Measurements from ENCODE around the gene SLC22A5.

The SLC22A5 gene

DNA sequence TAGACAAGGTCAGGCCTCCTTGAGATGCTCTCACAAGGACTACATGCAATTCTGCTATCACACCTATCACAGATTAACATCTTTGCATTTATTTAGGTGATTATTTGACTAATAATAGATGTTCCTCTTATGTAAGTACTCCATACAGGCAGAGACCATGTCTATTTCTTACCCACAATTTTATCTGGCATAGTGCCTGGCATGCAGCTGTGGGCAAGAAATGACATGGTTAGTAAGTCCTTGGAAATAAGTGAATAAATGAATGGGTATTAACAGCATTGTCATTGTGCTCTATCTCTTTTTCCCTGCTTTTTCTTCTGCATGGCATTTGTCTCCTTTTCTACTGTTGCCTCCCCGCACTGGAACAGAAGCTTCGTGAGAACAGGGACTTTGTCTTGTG lies 49.4 kb downstream of the SLC22A5 start:
- TF ChIP-seq, protein P1, sequence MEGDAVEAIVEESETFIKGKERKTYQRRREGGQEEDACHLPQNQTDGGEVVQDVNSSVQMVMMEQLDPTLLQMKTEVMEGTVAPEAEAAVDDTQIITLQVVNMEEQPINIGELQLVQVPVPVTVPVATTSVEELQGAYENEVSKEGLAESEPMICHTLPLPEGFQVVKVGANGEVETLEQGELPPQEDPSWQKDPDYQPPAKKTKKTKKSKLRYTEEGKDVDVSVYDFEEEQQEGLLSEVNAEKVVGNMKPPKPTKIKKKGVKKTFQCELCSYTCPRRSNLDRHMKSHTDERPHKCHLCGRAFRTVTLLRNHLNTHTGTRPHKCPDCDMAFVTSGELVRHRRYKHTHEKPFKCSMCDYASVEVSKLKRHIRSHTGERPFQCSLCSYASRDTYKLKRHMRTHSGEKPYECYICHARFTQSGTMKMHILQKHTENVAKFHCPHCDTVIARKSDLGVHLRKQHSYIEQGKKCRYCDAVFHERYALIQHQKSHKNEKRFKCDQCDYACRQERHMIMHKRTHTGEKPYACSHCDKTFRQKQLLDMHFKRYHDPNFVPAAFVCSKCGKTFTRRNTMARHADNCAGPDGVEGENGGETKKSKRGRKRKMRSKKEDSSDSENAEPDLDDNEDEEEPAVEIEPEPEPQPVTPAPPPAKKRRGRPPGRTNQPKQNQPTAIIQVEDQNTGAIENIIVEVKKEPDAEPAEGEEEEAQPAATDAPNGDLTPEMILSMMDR (IDR thresholded peaks at IDR 0.05): no peak

DNA sequence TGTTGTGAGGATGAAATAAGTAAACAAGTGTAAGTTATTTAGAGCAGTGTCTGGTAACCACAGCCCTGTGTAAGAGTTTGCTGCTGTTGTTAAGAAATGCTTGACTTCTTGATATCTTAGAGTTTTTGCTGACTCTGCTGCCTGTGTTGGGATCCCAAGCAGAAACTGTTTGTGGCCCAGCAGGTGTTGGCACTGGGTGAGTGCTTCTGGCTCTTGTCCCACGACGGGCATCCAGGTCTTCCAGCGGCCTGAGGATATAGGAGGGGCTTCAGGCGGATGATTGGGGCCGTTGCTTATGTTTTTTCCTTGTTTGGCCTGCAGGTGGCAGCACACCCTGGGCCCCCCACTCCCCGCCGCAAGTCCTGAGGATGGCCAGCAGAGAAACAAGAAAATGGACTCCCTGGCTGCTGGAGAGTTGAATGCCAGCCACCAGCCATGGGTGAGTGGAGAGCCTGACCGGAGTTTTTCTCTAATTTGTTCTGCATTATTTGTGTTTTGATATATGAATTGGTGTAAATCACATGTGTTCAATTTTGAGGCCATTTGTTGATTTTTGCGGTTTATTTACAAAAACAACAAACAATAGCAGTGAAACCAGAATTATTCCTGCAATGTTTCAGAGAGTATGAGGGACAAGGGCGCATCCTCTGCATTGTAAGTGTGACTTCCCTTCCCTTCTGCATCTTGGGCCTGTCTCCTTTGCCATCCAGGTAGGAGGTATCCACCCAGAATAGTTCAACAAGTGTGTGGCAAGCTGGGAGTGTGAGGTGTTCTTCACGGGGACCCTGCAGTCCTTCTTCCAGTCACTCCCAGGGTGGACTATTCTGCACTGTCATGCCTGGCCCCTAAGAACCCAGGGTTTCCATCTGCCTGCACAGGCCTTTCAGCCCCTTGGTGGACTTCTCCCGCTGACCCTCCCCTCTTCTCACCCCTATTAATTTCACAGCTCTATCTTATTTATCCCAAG lies 50.3 kb downstream of the SLC22A5 start:
- TF ChIP-seq, protein P1 (IDR thresholded peaks at IDR 0.05): peak; percentile 82

GRCh38 chr5:132420706-132421272 lies 51.3 kb downstream of the SLC22A5 start:
- TF ChIP-seq, protein P1 (IDR thresholded peaks at IDR 0.05): no peak

DNA sequence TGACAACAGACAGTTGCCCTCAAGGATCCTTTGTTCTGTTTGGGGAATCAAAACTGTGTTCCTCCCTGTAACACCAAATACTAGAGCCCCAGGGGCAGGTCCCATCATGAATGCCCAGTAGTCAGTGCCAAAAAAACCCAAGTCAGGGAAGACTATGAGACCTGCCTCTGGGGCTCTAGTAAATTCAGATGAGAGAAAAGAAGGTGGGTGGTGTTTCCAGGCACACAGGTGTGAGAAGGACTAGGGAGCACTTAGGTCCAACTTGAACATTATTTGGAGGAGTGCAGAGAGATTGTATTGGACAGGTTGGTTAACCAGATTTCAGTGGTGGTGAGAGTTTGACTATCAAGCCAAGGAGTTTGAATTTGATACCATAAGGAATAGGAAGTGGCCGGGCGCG lies 52.0 kb downstream of the SLC22A5 start:
- TF ChIP-seq, protein P1 (IDR thresholded peaks at IDR 0.05): no peak

DNA sequence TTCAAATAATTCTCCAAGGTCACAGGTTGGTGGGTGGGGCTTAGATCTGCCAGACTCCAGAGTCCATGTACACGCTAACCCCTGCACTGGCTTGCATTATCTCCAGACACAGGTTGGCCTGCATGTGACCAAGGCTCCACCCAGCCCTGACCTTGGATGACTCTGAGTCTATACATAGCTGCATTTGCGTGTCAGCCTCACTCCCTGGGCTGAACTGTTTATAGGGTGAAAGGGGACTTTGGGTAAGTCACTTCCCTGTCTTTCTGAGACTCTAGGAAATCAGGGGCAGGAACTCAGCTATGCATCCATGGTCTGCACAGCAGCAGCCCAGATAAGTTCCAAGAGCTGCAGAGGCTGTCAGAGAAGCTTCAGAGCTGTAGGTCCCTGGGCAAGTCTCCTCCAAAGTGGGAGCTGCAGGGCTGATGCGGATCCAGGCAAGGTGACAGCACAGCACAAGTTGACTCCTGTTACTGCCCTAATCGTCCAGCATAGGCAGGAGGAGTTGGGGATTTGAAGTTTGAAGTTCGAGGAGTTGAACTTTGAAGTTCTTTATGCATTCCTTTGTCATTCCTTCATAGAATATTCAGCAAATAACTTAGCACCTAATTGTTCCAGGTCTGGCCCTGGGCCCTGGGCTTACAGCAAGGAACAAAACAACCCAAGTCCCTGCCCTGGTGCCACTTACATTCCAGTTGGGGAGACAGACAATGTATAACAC lies 53.4 kb downstream of the SLC22A5 start:
- TF ChIP-seq, protein P1 (IDR thresholded peaks at IDR 0.05): no peak

DNA sequence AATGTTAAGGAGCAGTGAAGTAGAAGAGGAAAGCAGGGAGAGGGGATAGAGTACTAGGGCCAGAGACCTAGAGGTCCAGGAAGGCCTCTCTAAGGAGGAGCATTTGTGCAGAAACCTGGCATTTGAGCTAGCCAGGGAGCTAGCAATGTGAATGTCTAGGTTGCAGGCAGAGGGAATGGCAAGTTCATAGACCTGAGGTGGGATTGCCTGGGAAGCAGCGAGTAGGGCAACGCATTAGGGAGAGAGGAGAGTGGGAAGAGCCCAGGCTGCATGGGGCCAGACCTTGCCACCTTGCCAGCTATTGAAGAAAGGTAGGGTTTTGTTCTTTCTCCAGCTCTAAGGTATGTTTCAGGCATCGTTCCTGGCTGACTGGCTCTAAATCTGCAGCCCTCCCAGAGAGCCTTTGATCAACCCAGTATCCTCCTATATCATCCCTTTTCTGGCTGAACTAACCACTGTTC lies 54.0 kb downstream of the SLC22A5 start:
- TF ChIP-seq, protein P1 (IDR thresholded peaks at IDR 0.05): no peak

DNA sequence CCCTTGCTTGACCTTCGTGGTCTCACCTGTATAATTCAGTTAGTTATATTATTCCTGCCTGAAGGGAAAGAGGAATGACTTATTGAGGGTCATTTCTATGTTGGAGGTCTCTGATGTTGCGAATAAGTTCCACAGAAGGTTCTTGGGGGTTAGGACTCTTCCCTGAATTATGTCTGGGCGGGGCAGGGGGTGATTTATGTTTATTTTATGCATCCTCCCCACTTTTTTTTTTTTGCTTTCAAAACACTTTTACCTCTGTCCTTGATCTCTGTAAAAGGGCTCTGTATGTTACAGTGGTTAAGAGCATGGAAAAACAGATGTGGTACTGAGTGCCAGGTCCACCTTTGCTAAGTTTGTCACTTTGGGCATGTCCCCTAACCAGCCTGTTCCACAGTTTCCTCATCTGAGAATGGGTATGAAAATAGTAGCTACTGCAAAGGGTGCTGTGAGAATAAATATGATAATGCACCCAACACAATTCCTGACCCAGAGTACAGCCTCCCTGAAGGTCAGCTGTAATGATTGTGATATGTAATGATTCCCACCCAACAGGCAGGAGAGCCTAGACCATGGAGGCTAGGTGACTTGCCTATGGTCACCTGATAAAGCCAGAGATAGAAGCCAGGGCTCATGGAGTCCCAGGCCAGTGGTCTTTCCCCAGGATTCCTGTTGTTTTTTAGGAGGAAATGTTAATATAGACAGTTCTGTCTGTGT lies 54.8 kb downstream of the SLC22A5 start:
- TF ChIP-seq, protein P1 (IDR thresholded peaks at IDR 0.05): no peak
